IMR-90 (cell line): ENCODE data around the gene CEP57L1. TPM values are rescaled to one million over a fixed set of nuclear protein-coding genes. Genes with fewer than 3 reads are reported as not detected.

Experiments
- ATAC-seq: fragments of 200-7000 bp; cut with Tn5 transposase; 2 replicates; pipeline ENCODE4 v1.9.1; 2020; ENCODE audit warnings: low read depth, mild to moderate bottlenecking, moderate library complexity
- BruUV-seq: library from RNA; stranded (reverse); fragments of 400-500 nt; replicated peaks from 2 replicates; lab custom pipeline; 2021; lab: Mats Ljungman, UMichigan
- CTCF ChIA-PET: fragments of 300-600 bp; formaldehyde crosslinking; extraction: SDS; loops from one replicate; lab custom pipeline; 2021; ENCODE audit warnings: antibody characterized with exemption; lab: Yijun Ruan, JAX
- POLR2A ChIA-PET: fragments of 300-600 bp; sonication (Branson Sonifier 250); formaldehyde crosslinking; loops from one replicate; lab custom pipeline; 2022; ENCODE audit warnings: antibody characterized with exemption; ENCODE audit not compliant: unreplicated experiment; lab: Charles Lee
- DNase-seq: peaks from one replicate; pipeline ENCODE4 v3.0.0; 2013
- H2AFZ ChIP-seq: replicated peaks from 2 replicates; pipeline ENCODE3; 2013; ENCODE audit warnings: low read length, mild to moderate bottlenecking; ENCODE audit not compliant: poor library complexity
- H2AK5ac ChIP-seq: 2 replicates; pipeline ENCODE4 v1.6.1; 2013; ENCODE audit warnings: low read depth, low read length, inconsistent platforms
- H2AK9ac ChIP-seq: replicated peaks from 2 replicates; pipeline ENCODE3; 2013; ENCODE audit warnings: mild to moderate bottlenecking, low read depth, low read length, moderate library complexity; ENCODE audit not compliant: poor library complexity
- H2BK120ac ChIP-seq: 2 replicates; pipeline ENCODE4 v1.6.1; 2013; ENCODE audit warnings: low read depth, low read length, inconsistent platforms
- H2BK15ac ChIP-seq: 3 replicates; pipeline ENCODE4 v1.6.1; 2013; ENCODE audit warnings: low read depth, low read length, inconsistent platforms
- H2BK20ac ChIP-seq: 2 replicates; pipeline ENCODE4 v1.6.1; 2013; ENCODE audit warnings: low read depth, mild to moderate bottlenecking, inconsistent platforms, low read length, moderate library complexity
- H2BK5ac ChIP-seq: 2 replicates; pipeline ENCODE4 v1.6.1; 2013; ENCODE audit warnings: mild to moderate bottlenecking, low read depth, low read length, inconsistent platforms; ENCODE audit not compliant: poor library complexity, severe bottlenecking
- H3K14ac ChIP-seq: replicated peaks from 2 replicates; pipeline ENCODE4 v1.6.1; 2013; ENCODE audit warnings: low read depth, low read length, inconsistent platforms
- H3K18ac ChIP-seq: 2 replicates; pipeline ENCODE4 v1.6.1; 2013; ENCODE audit warnings: low read depth, low read length, control low read depth
- H3K23ac ChIP-seq: 2 replicates; pipeline ENCODE4 v1.6.1; 2013; ENCODE audit warnings: low read depth, low read length, inconsistent platforms
- H3K27ac ChIP-seq: 2 replicates; pipeline ENCODE4 v1.5.1; 2013; ENCODE audit warnings: mild to moderate bottlenecking, control low read depth, low read length; ENCODE audit not compliant: insufficient read depth
- H3K27me3 ChIP-seq: 2 replicates; pipeline ENCODE4 v1.6.1; 2013; ENCODE audit warnings: low read length; ENCODE audit not compliant: control insufficient read depth, insufficient read depth
- H3K36me3 ChIP-seq: 2 replicates; pipeline ENCODE4 v1.6.1; 2013; ENCODE audit warnings: low read length, mixed read lengths; ENCODE audit not compliant: control insufficient read depth, insufficient read depth
- H3K4ac ChIP-seq: 2 replicates; pipeline ENCODE4 v1.6.1; 2013; ENCODE audit warnings: low read depth, low read length, inconsistent platforms
- H3K4me1 ChIP-seq: 2 replicates; pipeline ENCODE4 v1.6.1; 2013; ENCODE audit warnings: low read length, mixed read lengths; ENCODE audit not compliant: control insufficient read depth, insufficient read depth
- H3K4me2 ChIP-seq: 2 replicates; pipeline ENCODE4 v1.6.1; 2013; ENCODE audit warnings: low read depth, mild to moderate bottlenecking, control low read depth, low read length, moderate library complexity
- H3K4me3 ChIP-seq: 2 replicates; pipeline ENCODE4 v1.5.1; 2013; ENCODE audit warnings: low read depth, mild to moderate bottlenecking, control low read depth, low read length, moderate library complexity; ENCODE audit not compliant: insufficient read depth
- H3K56ac ChIP-seq: 2 replicates; pipeline ENCODE4 v1.6.1; 2013; ENCODE audit warnings: low read length, inconsistent platforms; ENCODE audit not compliant: insufficient read depth; ENCODE audit errors: extremely low read depth
- H3K79me1 ChIP-seq, 2 experiments: 2 replicates each; pipeline ENCODE4 v1.6.1; 2013; ENCODE audit warnings: low read length in 2 of 2, inconsistent platforms in 1 of 2, low read depth in 1 of 2
- H3K9ac ChIP-seq: 2 replicates; pipeline ENCODE4 v1.6.1; 2013; ENCODE audit warnings: low read depth, low read length, control low read depth
- H3K9me1 ChIP-seq: 2 replicates; pipeline ENCODE4 v1.6.1; 2013; ENCODE audit warnings: low read length, inconsistent platforms; ENCODE audit not compliant: insufficient read depth
- H3K9me3 ChIP-seq: 2 replicates; pipeline ENCODE4 v1.6.1; 2013; ENCODE audit warnings: low read length; ENCODE audit not compliant: control insufficient read depth, insufficient read depth
- H4K20me1 ChIP-seq: 2 replicates; pipeline ENCODE4 v1.6.1; 2013; ENCODE audit warnings: low read length, inconsistent platforms; ENCODE audit not compliant: insufficient read depth
- H4K5ac ChIP-seq: 2 replicates; pipeline ENCODE4 v1.6.1; 2013; ENCODE audit warnings: mild to moderate bottlenecking, low read depth, low read length, control low read depth
- H4K8ac ChIP-seq, 2 experiments: 2 replicates each; pipeline ENCODE4 v1.6.1; 2013; ENCODE audit warnings: low read depth in 2 of 2, low read length in 2 of 2, control low read depth in 1 of 2, inconsistent platforms in 1 of 2
- H4K91ac ChIP-seq: 2 replicates; pipeline ENCODE4 v1.6.1; 2013; ENCODE audit warnings: low read depth, low read length, inconsistent platforms; ENCODE audit not compliant: insufficient read depth
- CEBPB ChIP-seq: IDR thresholded peaks from 2 replicates; pipeline ENCODE4 v1.6.1; 2012; ENCODE audit warnings: low read depth, low read length, improper control_type of control experiment
- CTCF ChIP-seq: conservative IDR thresholded peaks from 2 replicates; pipeline ENCODE4 v1.5.1; 2012; ENCODE audit warnings: mild to moderate bottlenecking, low read depth, low read length, improper control_type of control experiment
- RAD21 ChIP-seq: IDR thresholded peaks from 2 replicates; pipeline ENCODE4 v1.6.1; 2012; ENCODE audit warnings: low read length, improper control_type of control experiment
- SMC3 ChIP-seq: fragments of 150-350 bp; IDR thresholded peaks from 2 replicates; pipeline ENCODE4 v1.6.1; 2016; ENCODE audit warnings: low read depth, mild to moderate bottlenecking, antibody characterized with exemption, low read length, moderate library complexity
- USF2 ChIP-seq: fragments of 150-350 bp; IDR thresholded peaks from 2 replicates; pipeline ENCODE4 v1.6.1; 2017; ENCODE audit warnings: mild to moderate bottlenecking, antibody characterized with exemption, low read length, low read depth
- WGBS, 2 experiments: methylation state at CpG; one replicate each; pipeline versions ENCODE4 v1.1.5 to v1.1.7; 2013; ENCODE audit warnings: missing lambda C conversion rate in 2 of 2; ENCODE audit not compliant: insufficient read length in 1 of 2; ENCODE audit errors: extremely low coverage in 2 of 2; 5-methylcytosine and 5-hydroxymethylcytosine counted together
- dilution Hi-C: fragments of 300-500 bp; cut with HindIII; formaldehyde crosslinking; loops from one replicate; pipeline ENCODE4 v1.14.3; 2018; ENCODE audit warnings: low sequenced_read_pairs; ENCODE audit not compliant: unreplicated experiment
- in situ Hi-C: fragments of 300-500 bp; cut with MboI; formaldehyde crosslinking; loops from 3 replicates; pipeline ENCODE4 v1.14.3; 2019; ENCODE audit warnings: low sequenced_read_pairs, inconsistent platforms, mixed read lengths
- intact Hi-C: fragments of 100-400 bp; cut with micrococcal nuclease; formaldehyde crosslinking; loops from 2 replicates; pipeline ENCODE4 v1.10.0; 2022
- polyA plus RNA-seq, 3 experiments: library from polyadenylated mRNA; depleted of rRNA; stranded (reverse); fragments of >200 nt; gene quantifications; 2 replicates each; pipeline ENCODE4 v1.2.3, GENCODE V29; 2012; ENCODE audit warnings: low replicate concordance in 1 of 3
- total RNA-seq: library from RNA; depleted of rRNA; stranded (reverse); fragments of >200 nt; gene quantifications from 2 replicates; pipeline ENCODE4 v1.2.3, GENCODE V29; 2012

CEP57L1 gene
- total and polyA plus RNA-seq, 2 of the 4 experiments (the other 2 are of a cell fraction), result 10.3 to 21.9 TPM

- DNase-seq (peak; percentile 76), ATAC-seq (peak; percentile 65)
- no CpG with 5 or more reads among the region's 7 CpGs for WGBS, 2 experiments
- Histone ChIP-seq H3K4me1 (peaks cover 2% of the 10 kb centered on the region; the same call in 1 of the 2 replicates), H2BK20ac (no peak overlapping the region), H3K79me1 (peaks cover 10 to 13% of the 10 kb centered on the region in 2 experiments; a peak in 2 of 4 replicates), H2BK5ac (no peak overlapping the region), H2BK120ac (no peak overlapping the region), H3K4ac (no peak overlapping the region), H3K27ac (no peak overlapping the region), H3K56ac (no peak overlapping the region), H3K4me2 (no peak overlapping the region), H4K20me1 (no peaks in the 10 kb centered on the region), H2AK9ac (no peak overlapping the region), H3K23ac (no peak overlapping the region), H4K91ac (no peak overlapping the region), H3K14ac (no peak overlapping the region), H4K5ac (no peak overlapping the region), H3K9me3 (no peaks in the 10 kb centered on the region), H3K4me3 (no peak overlapping the region), H3K18ac (no peak overlapping the region), H3K27me3 (no peaks in the 10 kb centered on the region), H4K8ac (no peak overlapping the region), H2AK5ac (no peak overlapping the region), H2AFZ (no peak overlapping the region), H3K9me1 (peaks cover 3% of the 10 kb centered on the region; the same call in 1 of the 2 replicates), H3K9ac (no peak overlapping the region), H2BK15ac (no peak overlapping the region), H3K36me3 (no peaks in the 10 kb centered on the region)
- dilution Hi-C loops (loop anchor here (25.0 kb wide), 1 partner anchor 536 kb away; no protein-coding TSS in a partner anchor), in situ Hi-C loops (no loop called here), intact Hi-C loops (loop anchor here (1.0 to 10.0 kb wide), 8 partner anchors 66 to 531 kb away; no protein-coding TSS in a partner anchor)
- ChIA-PET POLR2A (no interaction called here), CTCF (interaction anchor here (0.6 to 3.2 kb wide), 11 partner anchors 8 to 1093 kb away, joined by 3 to 18 read pairs (median 3); no protein-coding TSS in a partner anchor)
- no TSS peak for BruUV-seq
- TF ChIP-seq SMC3 (peak; percentile 76), RAD21 (peak; percentile 83), USF2 (no peak), CEBPB (peak; percentile 67), CTCF (peak; percentile 75)
These were observed 21.8 kb upstream of the CEP57L1 start for GRCh38 chr6:109073344-109074132.
